ENCODE measurements around the gene SERPINA1.
"Not testable (repeated sequence)": the region's sequence is repeated elsewhere in the genome, so short reads cannot be mapped to it uniquely, and the experiment has no call there.

The SERPINA1 gene

DNA sequence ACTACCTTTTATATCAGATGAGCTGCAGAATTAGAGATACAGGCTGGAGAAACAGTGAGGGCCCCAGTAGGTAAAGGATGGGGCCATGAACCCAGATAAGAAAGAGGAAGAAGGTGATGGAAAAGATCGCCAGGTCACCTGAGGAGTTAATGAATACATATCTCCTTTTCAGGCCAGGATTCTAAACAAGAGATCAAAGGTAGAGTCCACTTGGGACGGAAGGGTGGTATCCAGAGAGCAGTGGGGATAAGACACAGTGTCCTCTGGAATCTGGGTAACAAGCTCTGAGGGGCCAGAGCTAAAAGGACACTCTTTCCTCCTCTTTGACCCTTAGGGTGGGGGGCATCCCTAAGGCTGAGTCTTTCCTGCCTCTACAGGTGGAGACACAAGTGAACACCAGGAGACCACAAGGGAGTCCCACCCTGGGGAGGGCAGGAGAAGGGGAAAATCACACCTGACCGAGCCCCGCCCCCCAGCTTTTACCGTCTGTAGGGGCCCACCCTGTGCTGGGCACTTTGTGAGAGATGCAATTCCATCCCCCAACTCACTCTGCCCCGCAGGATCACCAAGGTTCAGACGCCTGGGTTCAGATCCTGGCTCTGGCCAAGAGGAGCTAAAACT, 27.3 kb downstream of the SERPINA1 start:
- Mint-ChIP-seq H3K9me3 (ENCODE audit: low read depth) (no peaks in the 10 kb centered on the region), H3K27ac (no peak overlapping the region), H3K4me1 (ENCODE audit: low read depth) (no peaks in the 10 kb centered on the region), H3K4me3 (no peak overlapping the region), H3K27me3 (peaks cover 12% of the 10 kb centered on the region), H3K36me3 (no peaks in the 10 kb centered on the region)

DNA sequence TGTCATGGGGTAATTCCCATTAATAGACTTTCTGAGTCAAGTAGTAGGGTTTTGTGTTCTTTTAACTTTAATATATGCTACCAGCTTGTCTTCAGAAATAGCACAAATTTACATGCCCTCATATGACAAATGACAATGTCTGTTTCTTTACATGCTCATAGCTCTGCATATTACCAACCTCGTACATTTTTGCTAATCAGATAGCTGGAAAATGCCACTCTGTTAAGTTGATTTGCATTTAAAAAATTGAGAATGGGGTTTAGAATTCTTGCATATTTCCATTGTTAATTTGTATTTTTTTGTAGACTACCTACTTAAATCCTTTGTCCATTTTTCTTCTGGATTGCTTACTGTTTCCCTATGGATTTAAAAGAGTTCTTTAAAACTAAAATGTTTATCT, 31.2 kb downstream of the SERPINA1 start:
- Mint-ChIP-seq H3K27me3 (peaks cover 18% of the 10 kb centered on the region), H3K4me3 (no peak overlapping the region)

DNA sequence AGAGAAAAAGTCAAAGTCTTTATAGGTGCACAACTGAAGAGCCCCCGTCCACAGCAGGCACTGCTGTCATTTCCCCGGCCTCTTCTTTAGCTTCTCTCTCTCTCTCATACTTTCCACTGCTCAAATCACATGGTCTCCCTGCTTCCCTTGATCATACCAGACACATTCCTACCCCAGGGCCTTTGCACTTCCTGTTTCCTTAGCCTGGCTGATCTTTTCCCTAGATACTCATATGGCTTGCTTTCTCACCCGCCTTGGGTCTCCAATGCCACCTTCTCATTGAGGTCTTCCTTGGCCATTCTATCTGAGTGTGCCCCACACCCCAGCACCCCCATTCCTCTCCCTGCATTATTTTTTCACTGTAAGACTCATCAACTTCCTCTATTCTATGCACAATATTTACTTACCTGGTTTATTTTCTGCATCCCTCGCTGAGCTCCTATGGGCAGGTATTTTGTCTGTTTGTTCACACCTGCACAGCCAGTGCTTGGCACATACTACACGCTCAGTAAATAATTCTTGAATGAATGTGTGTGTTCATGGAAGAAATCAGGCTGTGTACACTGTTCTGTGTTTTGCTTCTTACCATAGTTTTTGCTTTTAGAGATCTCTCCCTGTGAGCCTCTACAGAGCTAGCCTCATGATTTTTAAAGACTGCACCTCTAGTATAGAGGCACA, 31.9 kb downstream of the SERPINA1 start:
- no peaks in the 10 kb centered on the region for H3K4me1 Mint-ChIP-seq (ENCODE audit: low read depth)
- H3K27me3 Mint-ChIP-seq: peaks cover 24% of the 10 kb centered on the region
- H3K9me3 Mint-ChIP-seq (ENCODE audit: low read depth): no peaks in the 10 kb centered on the region
- H3K36me3 Mint-ChIP-seq: no peaks in the 10 kb centered on the region
- H3K27ac Mint-ChIP-seq: no peak overlapping the region
- H3K4me3 Mint-ChIP-seq: no peak overlapping the region

More for the DNA sequence above, 31.2 kb downstream of the SERPINA1 start:
- no peaks in the 10 kb centered on the region for H3K9me3 Mint-ChIP-seq (ENCODE audit: low read depth)
- no peak overlapping the region for H3K27ac Mint-ChIP-seq
- no peaks in the 10 kb centered on the region for H3K36me3 Mint-ChIP-seq
- H3K4me1 Mint-ChIP-seq (ENCODE audit: low read depth): no peaks in the 10 kb centered on the region

DNA sequence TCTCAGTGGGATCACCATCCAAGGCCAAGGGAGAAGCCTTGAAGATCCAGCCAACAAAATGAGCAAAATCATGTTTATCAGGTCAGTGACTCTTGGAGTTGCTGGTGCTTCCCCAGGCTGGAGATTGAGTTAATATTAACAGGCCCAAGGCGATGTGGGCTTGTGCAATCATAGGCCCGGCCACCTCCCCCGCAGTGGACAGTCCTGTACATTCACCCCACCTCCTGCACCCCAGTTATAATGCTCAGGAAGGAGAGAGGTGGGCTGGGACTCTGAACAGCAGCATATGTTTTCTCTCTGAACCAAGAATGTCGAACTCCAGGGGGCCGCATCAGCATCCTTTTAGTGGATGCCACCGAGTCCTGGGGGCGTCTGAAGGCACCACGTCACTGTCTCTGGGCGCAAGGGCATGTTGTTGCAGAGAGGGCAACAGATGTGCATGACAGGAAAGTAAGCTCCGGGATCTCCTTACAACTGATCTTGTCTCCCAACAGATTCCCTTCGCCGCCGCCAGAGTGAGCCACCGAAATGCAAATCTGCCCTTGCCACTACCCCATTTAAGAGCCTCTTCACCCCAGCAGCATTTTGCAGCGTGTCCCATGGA, 33.1 kb downstream of the SERPINA1 start:
- Mint-ChIP-seq H3K9me3 (ENCODE audit: low read depth) (no peaks in the 10 kb centered on the region), H3K27me3 (peaks cover 27% of the 10 kb centered on the region), H3K4me1 (ENCODE audit: low read depth) (no peaks in the 10 kb centered on the region), H3K4me3 (no peak overlapping the region), H3K27ac (no peak overlapping the region), H3K36me3 (no peaks in the 10 kb centered on the region)

DNA sequence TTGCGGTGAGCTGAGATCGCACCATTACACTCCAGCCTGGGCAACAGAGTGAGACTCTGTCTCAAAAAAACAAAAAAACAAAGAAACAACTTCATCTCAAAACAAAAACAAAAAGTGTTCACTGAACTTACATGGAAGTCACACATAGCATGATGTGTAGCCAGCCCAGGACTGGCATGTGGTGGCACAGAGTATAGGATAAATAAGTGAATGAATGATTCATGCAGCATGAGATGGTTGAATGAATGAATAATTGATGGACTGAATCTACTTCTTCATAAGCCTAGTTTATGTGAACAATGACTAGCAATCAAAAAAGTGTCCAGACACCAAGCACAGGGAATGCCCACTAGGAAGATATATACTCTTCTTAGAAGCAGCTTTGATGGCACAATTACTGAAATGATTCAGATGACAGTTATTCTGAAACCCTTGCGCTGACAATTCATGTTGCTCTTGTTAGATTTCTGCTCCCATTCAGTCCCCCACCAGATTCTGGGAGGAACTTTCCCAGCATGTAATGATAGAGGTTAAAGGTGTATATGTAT, 33.7 kb downstream of the SERPINA1 start:
- no peak overlapping the region for H3K27ac Mint-ChIP-seq
- no peaks in the 10 kb centered on the region for H3K4me1 Mint-ChIP-seq (ENCODE audit: low read depth)
- H3K36me3 Mint-ChIP-seq: no peaks in the 10 kb centered on the region
- H3K4me3 Mint-ChIP-seq: no peak overlapping the region
- H3K27me3 Mint-ChIP-seq: peaks cover 26% of the 10 kb centered on the region
- no peaks in the 10 kb centered on the region for H3K9me3 Mint-ChIP-seq (ENCODE audit: low read depth)

DNA sequence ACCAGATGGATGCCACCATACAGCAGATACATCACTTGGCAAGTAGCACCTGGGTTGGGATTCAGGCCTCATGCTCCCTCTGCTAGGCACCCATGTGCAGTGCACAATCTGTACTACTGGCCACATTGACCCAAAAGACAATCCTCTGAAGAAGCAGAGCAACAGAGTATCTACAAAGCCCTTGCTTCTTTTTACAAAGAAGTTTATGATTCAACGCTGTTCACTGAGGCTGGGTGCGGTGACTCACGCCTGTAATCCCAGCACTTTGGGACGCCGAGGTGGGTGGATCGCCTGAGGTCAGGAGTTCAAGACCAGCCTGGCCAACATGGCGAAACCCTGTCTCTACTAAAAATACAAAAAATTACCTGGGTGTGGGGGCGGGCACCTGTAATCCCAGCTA, 34.2 kb downstream of the SERPINA1 start:
- H3K27me3 Mint-ChIP-seq: peaks cover 24% of the 10 kb centered on the region
- not testable (repeated sequence) for H3K27ac Mint-ChIP-seq

DNA sequence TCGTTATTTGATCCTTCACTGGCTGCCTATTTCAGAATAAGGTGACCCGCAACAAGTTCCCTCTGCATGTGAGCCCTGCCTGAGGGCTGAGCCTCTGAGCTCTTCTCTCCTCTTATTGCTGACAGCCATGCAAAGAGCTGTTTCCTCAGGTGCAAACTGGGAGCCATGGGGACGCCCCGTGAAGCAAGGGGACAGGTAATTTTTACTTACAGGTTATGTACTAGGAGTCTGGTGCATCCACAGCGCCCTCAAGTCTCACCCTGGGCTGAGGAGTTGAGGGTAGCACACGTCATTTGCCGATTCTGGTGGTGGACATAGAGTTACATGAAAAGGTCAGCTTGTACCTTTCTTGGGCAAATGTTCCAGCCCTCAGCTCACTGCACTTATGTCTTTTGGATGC, 39.1 kb downstream of the SERPINA1 start:
- Mint-ChIP-seq H3K27me3 (peaks cover 19% of the 10 kb centered on the region), H3K4me3 (no peak overlapping the region), H3K4me1 (ENCODE audit: low read depth) (peaks cover 5% of the 10 kb centered on the region), H3K9me3 (ENCODE audit: low read depth) (no peaks in the 10 kb centered on the region), H3K36me3 (no peaks in the 10 kb centered on the region), H3K27ac (no peak overlapping the region)

More for the DNA sequence above, 34.2 kb downstream of the SERPINA1 start:
- H3K4me3 Mint-ChIP-seq; H3K36me3 Mint-ChIP-seq; H3K9me3 Mint-ChIP-seq (ENCODE audit: low read depth); H3K4me1 Mint-ChIP-seq (ENCODE audit: low read depth): not testable (repeated sequence)

DNA sequence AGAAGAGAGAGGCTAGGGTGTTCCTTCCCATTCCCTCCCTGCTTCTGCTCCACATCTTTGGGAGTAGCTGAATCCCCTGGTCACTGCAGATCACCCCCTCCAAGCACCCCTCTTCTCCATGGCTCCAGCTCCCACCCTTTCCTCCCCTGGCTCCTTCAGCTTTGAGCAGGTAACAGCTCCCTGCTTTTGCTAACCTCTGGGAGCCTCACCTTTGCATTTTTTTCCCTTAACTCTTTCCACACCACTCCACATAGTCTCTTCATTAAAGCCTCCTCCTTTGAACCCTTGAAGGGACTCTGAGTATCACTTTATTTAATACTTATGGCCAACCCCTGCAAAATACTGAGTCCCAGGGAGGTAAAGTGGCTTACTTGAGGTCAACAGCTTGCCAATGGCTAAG, 39.6 kb downstream of the SERPINA1 start:
- peaks cover 5% of the 10 kb centered on the region for H3K4me1 Mint-ChIP-seq (ENCODE audit: low read depth)
- H3K9me3 Mint-ChIP-seq (ENCODE audit: low read depth): no peaks in the 10 kb centered on the region
- no peak overlapping the region for H3K4me3 Mint-ChIP-seq
- H3K27me3 Mint-ChIP-seq: peaks cover 15% of the 10 kb centered on the region
- no peaks in the 10 kb centered on the region for H3K36me3 Mint-ChIP-seq
- no peak overlapping the region for H3K27ac Mint-ChIP-seq

DNA sequence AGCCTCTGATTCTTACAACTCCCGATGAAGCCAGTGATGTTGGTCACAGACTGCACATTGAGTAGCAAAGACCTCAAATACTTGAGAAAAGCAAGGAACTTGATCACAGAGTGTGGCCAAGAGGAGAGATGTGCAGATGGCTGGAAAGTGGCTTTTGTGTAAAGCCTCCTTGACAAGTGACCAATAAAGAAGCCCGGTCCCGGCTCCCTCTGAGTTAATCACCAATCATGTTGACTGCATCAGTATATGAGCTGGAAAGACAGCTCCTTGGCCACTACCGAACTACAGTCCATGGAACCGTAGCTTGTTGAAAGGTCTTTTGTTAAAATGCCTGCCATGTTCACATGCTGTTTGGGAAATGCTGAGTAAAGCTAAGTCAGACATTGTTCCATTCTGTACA, 41.6 kb downstream of the SERPINA1 start:
- Mint-ChIP-seq H3K36me3 (no peaks in the 10 kb centered on the region), H3K27ac (peak overlapping the region; percentile 88), H3K27me3 (peaks cover 21% of the 10 kb centered on the region), H3K4me1 (ENCODE audit: low read depth) (peaks cover 9% of the 10 kb centered on the region), H3K4me3 (no peak overlapping the region), H3K9me3 (ENCODE audit: low read depth) (no peaks in the 10 kb centered on the region)

DNA sequence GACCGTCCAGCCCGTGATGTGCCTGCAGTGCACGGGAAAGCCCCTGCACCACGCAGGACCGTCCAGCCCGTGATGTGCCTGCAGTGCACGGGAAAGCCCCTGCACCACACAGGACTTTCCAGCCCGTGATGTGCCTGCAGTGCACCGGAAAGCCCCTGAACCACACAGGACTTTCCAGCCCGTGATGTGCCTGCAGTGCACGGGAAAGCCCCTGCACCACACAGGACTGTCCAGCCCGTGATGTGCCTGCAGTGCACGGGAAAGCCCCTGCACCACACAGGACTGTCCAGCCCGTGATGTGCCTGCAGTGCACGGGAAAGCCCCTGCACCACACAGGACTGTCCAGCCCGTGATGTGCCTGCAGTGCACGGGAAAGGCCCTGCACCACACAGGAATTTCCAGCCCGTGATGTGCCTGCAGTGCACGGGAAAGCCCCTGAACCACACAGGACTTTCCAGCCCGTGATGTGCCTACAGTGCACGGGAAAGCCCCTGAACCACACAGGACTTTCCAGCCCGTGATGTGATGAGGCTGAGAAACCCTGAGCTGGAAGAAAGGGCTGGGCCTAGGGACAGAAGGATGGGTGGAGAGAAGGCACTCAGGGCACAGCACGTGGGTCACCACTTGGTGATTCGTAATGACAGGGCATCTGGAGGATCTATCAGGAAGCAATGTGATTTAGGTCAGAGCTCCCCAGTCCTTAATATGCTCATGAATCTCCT, 42.2 kb downstream of the SERPINA1 start:
- not testable (repeated sequence) for H3K4me3 Mint-ChIP-seq; H3K9me3 Mint-ChIP-seq (ENCODE audit: low read depth); H3K36me3 Mint-ChIP-seq
- peaks cover 22% of the 10 kb centered on the region for H3K27me3 Mint-ChIP-seq
- peak overlapping the region; percentile 88 for H3K27ac Mint-ChIP-seq
- H3K4me1 Mint-ChIP-seq (ENCODE audit: low read depth): peaks cover 15% of the 10 kb centered on the region

DNA sequence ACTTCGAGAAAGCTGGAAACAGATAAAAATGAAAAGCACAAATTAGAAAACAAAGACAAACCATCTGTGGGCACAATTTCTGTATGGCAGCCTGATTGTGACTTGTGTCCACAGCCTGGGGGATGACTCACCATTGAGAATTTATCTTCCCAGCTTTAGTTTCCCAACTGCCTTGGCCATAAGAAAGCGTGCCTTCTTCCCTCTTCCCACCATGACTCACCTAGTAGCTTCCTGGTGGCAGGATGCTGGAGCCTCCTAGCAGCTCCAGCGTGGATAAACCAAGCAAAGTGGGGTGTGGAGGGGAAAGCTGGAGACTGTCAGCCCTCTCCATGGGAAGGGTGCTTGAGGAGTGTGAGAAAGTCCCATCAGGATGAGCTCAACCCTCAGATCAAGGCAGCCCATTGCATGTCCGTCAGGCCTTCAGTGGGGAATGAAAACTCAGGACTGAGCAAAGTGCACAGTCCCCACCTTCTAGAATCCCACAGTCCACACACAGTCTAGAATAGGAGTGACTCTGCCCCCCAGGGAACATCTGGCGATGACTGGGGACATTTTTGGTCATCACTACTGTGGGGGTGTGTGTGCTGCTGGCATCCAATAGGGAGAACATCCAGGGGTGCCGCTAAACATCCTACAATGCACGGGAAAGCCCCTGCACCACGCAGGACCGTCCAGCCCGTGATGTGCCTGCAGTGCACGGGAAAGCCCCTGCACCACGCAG, 42.9 kb downstream of the SERPINA1 start:
- peaks cover 15% of the 10 kb centered on the region for H3K4me1 Mint-ChIP-seq (ENCODE audit: low read depth)
- no peaks in the 10 kb centered on the region for H3K9me3 Mint-ChIP-seq (ENCODE audit: low read depth)
- no peaks in the 10 kb centered on the region for H3K36me3 Mint-ChIP-seq
- H3K4me3 Mint-ChIP-seq: no peak overlapping the region
- H3K27me3 Mint-ChIP-seq: peaks cover 25% of the 10 kb centered on the region
- H3K27ac Mint-ChIP-seq: peak overlapping the region; percentile 61

DNA sequence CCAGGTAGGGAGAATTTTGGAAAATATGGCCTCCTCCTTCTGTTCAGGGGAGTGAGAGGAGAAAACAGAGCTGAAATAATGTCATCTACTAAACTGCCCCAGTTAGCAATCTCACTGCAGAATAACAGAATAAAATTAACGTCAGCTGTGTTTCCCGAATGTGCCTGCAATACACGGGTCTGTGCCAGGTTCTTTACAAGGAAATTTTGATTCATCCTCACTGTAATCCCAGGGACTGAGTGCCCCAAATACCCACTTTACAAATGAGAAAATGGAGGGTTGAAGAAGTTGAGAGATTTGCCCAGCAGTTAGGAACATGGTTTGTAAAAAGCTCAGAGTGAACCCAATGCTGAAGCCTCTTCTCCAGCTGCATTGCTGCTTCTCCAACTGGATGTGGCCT, 44.0 kb downstream of the SERPINA1 start:
- Mint-ChIP-seq H3K4me1 (ENCODE audit: low read depth) (peaks cover 15% of the 10 kb centered on the region), H3K36me3 (no peaks in the 10 kb centered on the region), H3K27me3 (peaks cover 24% of the 10 kb centered on the region), H3K4me3 (no peak overlapping the region), H3K9me3 (ENCODE audit: low read depth) (no peaks in the 10 kb centered on the region), H3K27ac (no peak overlapping the region)

DNA sequence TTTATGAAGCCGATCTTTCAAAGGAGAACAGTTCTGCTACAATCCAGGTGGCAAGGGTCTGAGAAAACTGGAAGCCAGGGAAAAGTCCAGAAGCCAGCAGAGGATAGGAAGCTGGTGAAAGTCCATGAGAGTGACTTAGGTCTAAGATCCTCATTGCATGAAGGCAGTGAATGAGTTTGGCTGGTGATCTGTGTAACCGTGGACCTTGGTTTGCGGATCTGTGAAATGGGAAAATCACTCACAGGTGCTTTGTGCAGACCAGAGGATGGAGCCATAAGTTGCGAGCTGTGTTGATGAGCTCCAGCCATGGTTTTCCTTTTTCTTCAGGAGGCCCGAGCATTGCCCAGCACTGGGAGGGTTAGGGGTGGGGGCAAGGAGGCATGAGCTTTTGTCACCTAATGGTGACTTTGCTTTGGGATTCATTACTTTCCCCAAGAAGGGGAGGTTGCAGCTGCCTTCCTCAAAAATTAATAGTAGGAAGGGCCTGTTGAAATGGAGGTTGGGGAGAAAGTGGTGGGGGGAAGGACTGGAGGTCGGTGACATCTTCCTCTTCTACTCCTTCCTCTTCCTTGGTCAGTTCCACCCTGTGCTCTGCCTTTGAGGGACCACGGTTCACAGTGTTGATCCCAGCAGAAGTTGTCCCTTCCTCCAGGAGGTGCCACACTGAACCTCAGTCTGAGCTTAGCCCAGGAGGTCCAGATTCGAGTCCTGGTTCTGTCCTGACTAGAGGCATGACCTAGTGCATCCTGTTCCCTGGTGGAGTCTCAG, 45.0 kb downstream of the SERPINA1 start:
- H3K36me3 Mint-ChIP-seq: no peaks in the 10 kb centered on the region
- peaks cover 15% of the 10 kb centered on the region for H3K4me1 Mint-ChIP-seq (ENCODE audit: low read depth)
- no peak overlapping the region for H3K27ac Mint-ChIP-seq
- no peak overlapping the region for H3K4me3 Mint-ChIP-seq
- H3K27me3 Mint-ChIP-seq: peaks cover 27% of the 10 kb centered on the region
- H3K9me3 Mint-ChIP-seq (ENCODE audit: low read depth): no peaks in the 10 kb centered on the region
